WTC11 (cell line): ENCODE results near the gene FUCA1. TPM values are rescaled to one million over a fixed set of nuclear protein-coding genes. Genes with fewer than 3 reads are reported as not detected.

Experiments
- ATAC-seq: fragments of 200-7000 bp; cut with Tn5 transposase; 2 replicates; pipeline ENCODE4 v1.10.0; 2021; ENCODE audit warnings: mild to moderate bottlenecking, moderate library complexity
- CTCF ChIA-PET: fragments of 300-600 bp; sonication (Branson Sonifier 250); formaldehyde crosslinking; loops from one replicate; lab custom pipeline; 2021; ENCODE audit warnings: antibody characterized with exemption; lab: Charles Lee
- POLR2A ChIA-PET: fragments of 350-600 bp; sonication (Branson Sonifier 250); formaldehyde crosslinking; loops from one replicate; lab custom pipeline; 2021; ENCODE audit warnings: antibody characterized with exemption; lab: Charles Lee
- DNase-seq: peaks from one replicate; pipeline ENCODE4 v3.0.0; 2021; ENCODE audit warnings: low spot score
- H3K27ac Mint-ChIP-seq: 2 replicates; pipeline ENCODE4 v1.8.0; 2021; ENCODE audit warnings: mixed read lengths
- H3K27me3 Mint-ChIP-seq: 2 replicates; pipeline ENCODE4 v1.8.0; 2021; ENCODE audit warnings: low read depth, mild to moderate bottlenecking, moderate library complexity, mixed read lengths
- H3K36me3 Mint-ChIP-seq: 2 replicates; pipeline ENCODE4 v1.8.0; 2021; ENCODE audit warnings: mixed read lengths
- H3K4me1 Mint-ChIP-seq: 2 replicates; pipeline ENCODE4 v1.8.0; 2022; ENCODE audit warnings: mixed read lengths
- H3K4me3 Mint-ChIP-seq: 2 replicates; pipeline ENCODE4 v1.8.0; 2021; ENCODE audit warnings: mild to moderate bottlenecking, moderate library complexity, mixed read lengths
- H3K9me3 Mint-ChIP-seq: 2 replicates; pipeline ENCODE4 v1.8.0; 2021; ENCODE audit warnings: mixed read lengths
- AFF4 ChIP-seq: sonication (generic); formaldehyde crosslinking; IDR thresholded peaks from 2 replicates; pipeline ENCODE4 v1.8.1; 2023; ENCODE audit warnings: mild to moderate bottlenecking, missing genetic modification reagents, borderline replicate concordance
- CBFB ChIP-seq: sonication (generic); formaldehyde crosslinking; IDR thresholded peaks from 2 replicates; pipeline ENCODE4 v1.8.1; 2022; ENCODE audit warnings: mild to moderate bottlenecking, low read depth, missing genetic modification reagents
- CDX4 ChIP-seq: fragments of 250-450 bp; sonication (Bioruptor Pico); IDR thresholded peaks from 2 replicates; pipeline ENCODE4 v1.9.0; 2021; ENCODE audit warnings: moderate library complexity, mild to moderate bottlenecking, inconsistent platforms, borderline replicate concordance
- E2F4 ChIP-seq: sonication (generic); formaldehyde crosslinking; IDR thresholded peaks from 2 replicates; pipeline ENCODE4 v1.8.1; 2022; ENCODE audit warnings: low read depth, mild to moderate bottlenecking, moderate library complexity, missing genetic modification reagents, borderline replicate concordance
- ELF4 ChIP-seq: sonication (generic); formaldehyde crosslinking; IDR thresholded peaks from 2 replicates; pipeline ENCODE4 v1.8.1; 2022; ENCODE audit warnings: low read depth, mild to moderate bottlenecking, moderate library complexity, missing genetic modification reagents
- FOXP4 ChIP-seq: sonication (generic); formaldehyde crosslinking; IDR thresholded peaks from 2 replicates; pipeline ENCODE4 v1.8.0; 2022; ENCODE audit warnings: mild to moderate bottlenecking, missing genetic modification reagents
- HMGA2 ChIP-seq: fragments of 250-450 bp; sonication (Bioruptor Pico); IDR thresholded peaks from 2 replicates; pipeline ENCODE4 v1.4.0; 2021; ENCODE audit warnings: mild to moderate bottlenecking, moderate library complexity
- JAZF1 ChIP-seq: fragments of 250-450 bp; sonication (Bioruptor Pico); IDR thresholded peaks from 2 replicates; pipeline ENCODE4 v1.9.0; 2021; ENCODE audit warnings: moderate library complexity, mild to moderate bottlenecking, inconsistent platforms
- NFYB ChIP-seq: sonication (generic); formaldehyde crosslinking; conservative IDR thresholded peaks from 2 replicates; pipeline ENCODE4 v1.8.0; 2022; ENCODE audit warnings: low read depth, missing genetic modification reagents
- NR1H2 ChIP-seq: sonication (generic); formaldehyde crosslinking; IDR thresholded peaks from 2 replicates; pipeline ENCODE4 v1.9.0; 2021; ENCODE audit warnings: mild to moderate bottlenecking, moderate library complexity, missing genetic modification reagents
- NR2C2 ChIP-seq: sonication (generic); formaldehyde crosslinking; IDR thresholded peaks from 2 replicates; pipeline ENCODE4 v1.8.0; 2022; ENCODE audit warnings: mild to moderate bottlenecking, missing genetic modification reagents
- OVOL2 ChIP-seq: fragments of 250-450 bp; sonication (Bioruptor Pico); IDR thresholded peaks from 2 replicates; pipeline ENCODE4 v1.9.0; 2021; ENCODE audit warnings: mild to moderate bottlenecking, borderline replicate concordance
- PRRX2 ChIP-seq: fragments of 250-450 bp; sonication (Bioruptor Pico); IDR thresholded peaks from 2 replicates; pipeline ENCODE4 v1.8.0; 2021; ENCODE audit warnings: mild to moderate bottlenecking
- RELA ChIP-seq: sonication (generic); formaldehyde crosslinking; IDR thresholded peaks from 2 replicates; pipeline ENCODE4 v1.8.1; 2022; ENCODE audit warnings: missing genetic modification reagents, mild to moderate bottlenecking, borderline replicate concordance
- SOX15 ChIP-seq: fragments of 250-450 bp; sonication (Bioruptor Pico); IDR thresholded peaks from 2 replicates; pipeline ENCODE4 v1.9.0; 2021; ENCODE audit warnings: mild to moderate bottlenecking
- TCF7 ChIP-seq: sonication (generic); formaldehyde crosslinking; IDR thresholded peaks from 2 replicates; pipeline ENCODE4 v1.8.0; 2022; ENCODE audit warnings: mild to moderate bottlenecking, low read depth, missing genetic modification reagents, moderate library complexity
- TP53 ChIP-seq: sonication (generic); formaldehyde crosslinking; IDR thresholded peaks from 2 replicates; pipeline ENCODE4 v1.8.1; 2023; ENCODE audit warnings: mild to moderate bottlenecking, missing genetic modification reagents
- ZNF138 ChIP-seq: sonication (generic); formaldehyde crosslinking; conservative IDR thresholded peaks from 2 replicates; pipeline ENCODE4 v1.8.1; 2022; ENCODE audit warnings: mild to moderate bottlenecking, moderate library complexity, missing genetic modification reagents
- ZNF263 ChIP-seq: sonication (generic); formaldehyde crosslinking; IDR thresholded peaks from 2 replicates; pipeline ENCODE4 v1.8.1; 2022; ENCODE audit warnings: low read depth, mild to moderate bottlenecking, moderate library complexity, missing genetic modification reagents
- ZNF396 ChIP-seq: fragments of 250-450 bp; sonication (Bioruptor Pico); IDR thresholded peaks from 2 replicates; pipeline ENCODE4 v1.8.0; 2021; ENCODE audit warnings: mild to moderate bottlenecking, moderate library complexity, borderline replicate concordance
- ZNF416 ChIP-seq: fragments of 250-450 bp; sonication (Bioruptor Pico); IDR thresholded peaks from 2 replicates; pipeline ENCODE4 v1.9.0; 2021; ENCODE audit warnings: mild to moderate bottlenecking, inconsistent platforms
- ZNF512 ChIP-seq: sonication (generic); formaldehyde crosslinking; IDR thresholded peaks from 2 replicates; pipeline ENCODE4 v1.8.1; 2022; ENCODE audit warnings: missing genetic modification reagents, borderline replicate concordance
- ZNF671 ChIP-seq: fragments of 250-450 bp; sonication (Bioruptor Pico); IDR thresholded peaks from 2 replicates; pipeline ENCODE4 v1.8.0; 2021; ENCODE audit warnings: mild to moderate bottlenecking
- ZSCAN18 ChIP-seq: fragments of 250-450 bp; sonication (Bioruptor Pico); IDR thresholded peaks from 2 replicates; pipeline ENCODE4 v2.1.2; 2022; ENCODE audit warnings: mild to moderate bottlenecking, moderate library complexity
- total RNA-seq: library from RNA; stranded (reverse); gene quantifications from 3 replicates; pipeline ENCODE4 v1.2.3, GENCODE V29; 2021

FUCA1 gene
- total RNA-seq, 1 experiment from 2014 or later: 7.5 TPM

- Mint-ChIP-seq H3K9me3 (no peaks in the 10 kb centered on the region), H3K27ac (no peak overlapping the region), H3K4me1 (peaks cover 8% of the 10 kb centered on the region), H3K36me3 (no peaks in the 10 kb centered on the region), H3K4me3 (no peak overlapping the region)
- ChIA-PET POLR2A (interaction anchor here (0.7 kb wide), 1 partner anchor 161 kb away, joined by 4 read pairs; no protein-coding TSS in a partner anchor), CTCF (interaction anchor here (0.6 to 5.3 kb wide), 7 partner anchors 28 to 240 kb away, joined by 3 to 44 read pairs (median 3); no protein-coding TSS in a partner anchor)
- TF ChIP-seq JAZF1 (CRISPR knock-in tag) (no peak), E2F4 (CRISPR knock-in tag) (no peak), ZNF138 (CRISPR knock-in tag) (no peak), TP53 (CRISPR knock-in tag) (no peak), HMGA2 (no peak), CDX4 (CRISPR knock-in tag) (no peak), ZNF512 (no peak), ZNF263 (CRISPR knock-in tag) (no peak), CBFB (CRISPR knock-in tag) (no peak), ZNF396 (CRISPR knock-in tag) (no peak), PRRX2 (CRISPR knock-in tag) (no peak), NFYB (CRISPR knock-in tag) (no peak), RELA (no peak)
- TF ChIP-seq, all 79 proteins: peak for 0
- peaks cover 10% of the 10 kb centered on the region for H3K27me3 Mint-ChIP-seq
- ATAC-seq: no peak
- no peak for DNase-seq
Observed at GRCh38 chr1:23910144-23910543, 42.1 kb upstream of the FUCA1 start.

- DNase-seq (no peak), ATAC-seq (no peak)
- Mint-ChIP-seq H3K4me1 (peaks cover 13% of the 10 kb centered on the region), H3K36me3 (no peaks in the 10 kb centered on the region), H3K27ac (no peak overlapping the region), H3K9me3 (no peaks in the 10 kb centered on the region), H3K27me3 (peaks cover 17% of the 10 kb centered on the region), H3K4me3 (no peak overlapping the region)
- ChIA-PET POLR2A (no interaction called here), CTCF (interaction anchor here (0.6 to 5.3 kb wide), 4 partner anchors 29 to 132 kb away, joined by 3 to 44 read pairs (median 5); no protein-coding TSS in a partner anchor)
- TF ChIP-seq ZNF671 (CRISPR knock-in tag) (no peak), AFF4 (CRISPR knock-in tag) (no peak), TCF7 (CRISPR knock-in tag) (no peak), NFYB (CRISPR knock-in tag) (no peak), ZSCAN18 (CRISPR knock-in tag) (no peak), OVOL2 (CRISPR knock-in tag) (no peak), NR2C2 (CRISPR knock-in tag) (no peak), FOXP4 (CRISPR knock-in tag) (no peak), SOX15 (no peak), ZNF416 (no peak), NR1H2 (CRISPR knock-in tag) (no peak), ELF4 (CRISPR knock-in tag) (no peak)
Observed at GRCh38 chr1:23909412-23909811, 41.3 kb upstream of the FUCA1 start.
